Thyroid gland (tissue), 4 donors: ENCODE data around the gene STRA8.

Experiments
- CTCF ChIP-seq, 6 experiments: fragments of 200-600 bp in 3 of 6; fragments of 450-650 bp in 3 of 6; sonication (generic) in 3 of 6; IDR thresholded peaks; one replicate each; pipeline ENCODE4 v1.5.1; 2016 to 2019; ENCODE audit warnings: antibody characterized with exemption in 6 of 6, mild to moderate bottlenecking in 2 of 6, inconsistent platforms in 1 of 6, moderate library complexity in 1 of 6
- POLR2A ChIP-seq, 2 donors: fragments of 450-650 bp; IDR thresholded peaks; one replicate each; pipeline ENCODE4 v1.6.1; 2017; ENCODE audit warnings: antibody characterized with exemption in 2 of 2, mild to moderate bottlenecking in 2 of 2, moderate library complexity in 1 of 2

GRCh38 chr7:135185471-135186260 is 48.0 kb upstream of the STRA8 start:
- TF ChIP-seq POLR2A (IDR thresholded peaks at IDR 0.05) = no peak
- no peak for TF ChIP-seq CTCF (IDR thresholded peaks at IDR 0.05)
